Measurements from ENCODE around the gene AJAP1. TPM values are rescaled to one million over a fixed set of nuclear protein-coding genes. Genes with fewer than 3 reads are reported as not detected.

Gene AJAP1
- total RNA-seq, 1 donor from 2014 or later: 6.9 TPM

DNA sequence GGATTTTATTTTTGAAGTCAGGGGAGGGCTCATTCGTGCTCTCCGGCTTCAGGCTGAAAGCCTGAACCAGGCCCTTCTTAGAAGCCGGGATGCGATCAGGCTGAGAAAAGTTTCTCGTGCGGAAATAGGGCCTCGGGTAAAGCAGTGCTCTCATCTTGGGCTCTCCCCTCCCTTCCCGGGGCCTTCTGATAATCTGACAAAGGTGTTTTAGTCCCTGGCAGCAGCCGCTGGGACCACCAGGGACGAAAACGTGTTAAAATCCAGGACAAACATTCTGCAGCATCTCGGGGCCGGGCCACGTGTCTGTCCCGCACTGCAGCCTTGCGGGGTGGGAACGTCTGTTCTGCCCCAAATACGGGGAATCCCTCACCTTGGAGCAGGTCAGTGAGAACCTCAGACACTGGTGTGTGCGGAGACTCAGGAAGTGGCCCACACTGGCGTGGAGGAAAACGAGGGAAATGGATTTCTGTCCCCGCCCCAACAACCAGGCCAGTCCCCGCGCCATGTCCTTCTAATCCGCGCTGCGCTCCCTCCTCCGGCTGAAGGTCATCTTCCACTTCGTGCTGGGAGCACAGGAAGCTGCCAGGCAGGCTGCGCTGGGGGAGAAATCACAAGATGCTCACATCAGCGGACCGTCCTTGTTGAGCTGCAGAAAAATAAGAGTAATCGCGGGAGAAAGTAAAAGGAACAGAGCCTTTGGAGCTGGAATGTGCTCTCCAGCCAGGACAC is 16.6 kb upstream of the AJAP1 start:
- intact Hi-C loops (cut with DNase I): no loop called here
- TF ChIP-seq, protein P1, sequence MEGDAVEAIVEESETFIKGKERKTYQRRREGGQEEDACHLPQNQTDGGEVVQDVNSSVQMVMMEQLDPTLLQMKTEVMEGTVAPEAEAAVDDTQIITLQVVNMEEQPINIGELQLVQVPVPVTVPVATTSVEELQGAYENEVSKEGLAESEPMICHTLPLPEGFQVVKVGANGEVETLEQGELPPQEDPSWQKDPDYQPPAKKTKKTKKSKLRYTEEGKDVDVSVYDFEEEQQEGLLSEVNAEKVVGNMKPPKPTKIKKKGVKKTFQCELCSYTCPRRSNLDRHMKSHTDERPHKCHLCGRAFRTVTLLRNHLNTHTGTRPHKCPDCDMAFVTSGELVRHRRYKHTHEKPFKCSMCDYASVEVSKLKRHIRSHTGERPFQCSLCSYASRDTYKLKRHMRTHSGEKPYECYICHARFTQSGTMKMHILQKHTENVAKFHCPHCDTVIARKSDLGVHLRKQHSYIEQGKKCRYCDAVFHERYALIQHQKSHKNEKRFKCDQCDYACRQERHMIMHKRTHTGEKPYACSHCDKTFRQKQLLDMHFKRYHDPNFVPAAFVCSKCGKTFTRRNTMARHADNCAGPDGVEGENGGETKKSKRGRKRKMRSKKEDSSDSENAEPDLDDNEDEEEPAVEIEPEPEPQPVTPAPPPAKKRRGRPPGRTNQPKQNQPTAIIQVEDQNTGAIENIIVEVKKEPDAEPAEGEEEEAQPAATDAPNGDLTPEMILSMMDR (IDR thresholded peaks at IDR 0.05): no peak
- no peak for DNase-seq (ENCODE audit: low spot score in 2 of 2)
- no peak overlapping the region for H3K27ac ChIP-seq
- no peaks in the 10 kb centered on the region for H3K9me3 ChIP-seq
- no peaks in the 10 kb centered on the region for H3K4me1 ChIP-seq
- H3K36me3 ChIP-seq: no peaks in the 10 kb centered on the region
- H3K4me3 ChIP-seq: no peak overlapping the region
- no peaks in the 10 kb centered on the region for H3K27me3 ChIP-seq

DNA sequence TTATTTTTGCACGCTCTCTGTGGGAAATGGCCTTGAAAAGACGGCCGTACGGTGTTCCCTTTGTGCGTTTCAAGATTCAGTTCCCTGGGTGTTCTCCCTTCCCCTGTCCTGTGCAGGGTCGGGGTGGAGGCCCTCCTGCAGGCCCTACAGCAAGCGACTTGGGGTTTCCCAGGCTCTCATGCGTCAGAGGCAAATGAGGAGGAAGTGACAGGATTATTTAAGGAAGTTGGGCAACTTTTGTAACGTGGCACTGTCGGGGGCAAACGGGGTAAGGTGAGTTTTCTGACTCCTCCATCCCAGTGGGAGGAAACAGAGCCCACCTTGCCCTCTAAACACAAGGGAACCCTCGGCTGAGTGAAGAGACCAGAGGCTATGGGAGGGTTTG is 16.1 kb upstream of the AJAP1 start:
- no peaks in the 10 kb centered on the region for H3K4me1 ChIP-seq
- H3K9me3 ChIP-seq: no peaks in the 10 kb centered on the region
- H3K36me3 ChIP-seq: no peaks in the 10 kb centered on the region
- no peak overlapping the region for H3K27ac ChIP-seq
- no peak overlapping the region for H3K4me3 ChIP-seq
- TF ChIP-seq, protein P1 (IDR thresholded peaks at IDR 0.05): no peak
- intact Hi-C loops (cut with DNase I): no loop called here
- H3K27me3 ChIP-seq: no peaks in the 10 kb centered on the region
- DNase-seq (ENCODE audit: low spot score in 2 of 2): no peak

- no peaks in the 10 kb centered on the region for H3K4me1 ChIP-seq
- TF ChIP-seq, protein P1 (IDR thresholded peaks at IDR 0.05): no peak
- intact Hi-C loops (cut with DNase I): no loop called here
- DNase-seq (ENCODE audit: low spot score in 2 of 2): no peak
- H3K36me3 ChIP-seq: no peaks in the 10 kb centered on the region
- no peak overlapping the region for H3K27ac ChIP-seq
- no peaks in the 10 kb centered on the region for H3K27me3 ChIP-seq
- H3K4me3 ChIP-seq: no peak overlapping the region
- H3K9me3 ChIP-seq: no peaks in the 10 kb centered on the region
Measured at GRCh38 chr1:4640931-4641330, 13.5 kb upstream of the AJAP1 start.

DNA sequence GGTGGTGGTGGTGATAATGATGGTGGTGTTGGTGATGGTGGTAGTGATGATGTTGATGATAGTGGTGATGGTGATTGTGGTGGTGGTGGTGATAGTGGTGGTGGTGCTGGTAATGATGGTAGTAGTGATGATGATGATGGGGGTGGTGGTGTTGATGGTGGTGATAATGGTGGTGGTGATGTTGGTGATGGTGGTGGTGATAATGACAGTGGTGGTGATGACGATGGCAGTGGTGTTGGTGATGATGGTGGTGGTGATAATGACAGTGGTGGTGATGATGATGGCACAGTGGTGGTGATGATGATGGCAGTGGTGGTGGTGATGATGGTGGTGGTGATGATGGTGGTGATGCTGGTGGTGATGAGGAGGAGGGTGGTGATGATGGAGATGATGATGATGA is 7.0 kb upstream of the AJAP1 start:
- DNase-seq (ENCODE audit: low spot score in 2 of 2): no peak
- TF ChIP-seq, protein P1 (IDR thresholded peaks at IDR 0.05): no peak
- no peaks in the 10 kb centered on the region for H3K4me1 ChIP-seq
- H3K27me3 ChIP-seq: no peaks in the 10 kb centered on the region
- H3K9me3 ChIP-seq: no peaks in the 10 kb centered on the region
- no peak overlapping the region for H3K4me3 ChIP-seq
- H3K27ac ChIP-seq: no peak overlapping the region
- no peaks in the 10 kb centered on the region for H3K36me3 ChIP-seq
- intact Hi-C loops (cut with DNase I): no loop called here

DNA sequence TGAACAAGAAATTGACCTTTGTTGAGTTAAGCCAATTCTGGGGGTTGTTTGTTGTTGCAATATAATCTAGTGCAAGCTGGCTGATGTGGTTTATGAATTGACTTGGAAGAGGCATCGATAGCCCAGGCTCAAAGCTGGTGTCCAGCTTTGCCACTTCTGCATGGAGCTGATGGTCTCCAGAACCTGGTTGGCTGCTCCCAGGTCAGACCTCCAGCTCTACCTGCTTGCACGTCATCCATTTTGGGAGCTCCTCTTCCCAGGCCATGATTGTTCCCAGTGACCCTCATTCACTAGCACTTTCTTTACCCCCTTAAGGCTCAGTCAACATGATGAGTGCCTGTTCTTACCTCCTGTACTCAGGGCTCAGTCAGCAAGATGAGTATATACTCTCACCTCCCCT is 5.8 kb upstream of the AJAP1 start:
- Histone ChIP-seq H3K27ac (no peak overlapping the region), H3K36me3 (no peaks in the 10 kb centered on the region), H3K4me1 (no peaks in the 10 kb centered on the region), H3K27me3 (peaks cover 3% of the 10 kb centered on the region), H3K4me3 (no peak overlapping the region), H3K9me3 (no peaks in the 10 kb centered on the region)
- no peak for DNase-seq (ENCODE audit: low spot score in 2 of 2)
- TF ChIP-seq, protein P1 (IDR thresholded peaks at IDR 0.05): no peak
- intact Hi-C loops (cut with DNase I): no loop called here

- no peak for DNase-seq (ENCODE audit: low spot score in 2 of 2)
- no peak overlapping the region for H3K4me3 ChIP-seq
- TF ChIP-seq, protein P1 (IDR thresholded peaks at IDR 0.05): no peak
- intact Hi-C loops (cut with DNase I): no loop called here
- H3K27me3 ChIP-seq: peaks cover 10% of the 10 kb centered on the region
- H3K27ac ChIP-seq: no peak overlapping the region
- H3K9me3 ChIP-seq: no peaks in the 10 kb centered on the region
- no peaks in the 10 kb centered on the region for H3K4me1 ChIP-seq
- no peaks in the 10 kb centered on the region for H3K36me3 ChIP-seq
Measured at GRCh38 chr1:4650481-4650880, 3.9 kb upstream of the AJAP1 start.

Measured in ascending aorta (tissue), 2 donors.